ENCODE results near the gene SEMA3B.

SEMA3B gene

GRCh38 chr3:50319181-50319893, 50.4 kb downstream of the SEMA3B start:
- DNase-seq, result no peak

DNA sequence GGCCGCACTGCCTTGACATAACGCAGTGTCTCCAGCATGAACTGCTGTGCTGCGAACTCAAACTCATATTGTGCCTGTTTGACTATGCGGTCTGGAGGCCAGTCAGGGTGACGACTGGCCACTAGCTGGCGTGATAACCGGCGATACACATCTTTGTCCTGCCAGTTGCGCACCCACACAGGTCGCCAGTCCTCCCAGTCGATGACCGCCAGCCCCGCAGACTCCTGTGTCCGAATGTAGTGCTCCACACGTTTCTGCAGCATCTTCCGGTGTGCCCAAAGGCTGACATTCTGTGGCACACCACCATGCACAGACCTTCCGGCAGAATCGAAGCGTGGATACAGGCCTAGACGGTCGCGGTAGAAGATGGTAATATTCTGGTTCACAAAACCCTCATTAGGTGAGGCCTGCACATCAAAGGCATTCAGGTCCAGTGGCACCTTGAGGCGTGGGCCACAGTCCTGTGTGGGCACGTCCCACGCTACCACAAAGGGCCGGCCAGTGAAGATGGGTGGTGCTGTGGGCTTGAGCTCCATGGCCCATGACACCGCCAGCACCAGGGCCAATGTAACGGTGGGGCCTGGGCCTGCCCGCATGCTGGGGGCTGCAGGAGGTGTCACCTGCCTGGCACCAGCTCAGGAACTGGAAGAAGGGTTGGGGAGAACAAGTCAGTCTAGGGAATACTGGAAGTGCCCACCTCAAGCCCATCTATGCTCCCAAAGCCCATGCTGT, 51.1 kb downstream of the SEMA3B start:
- DNase-seq, result no peak

- DNase-seq, result peak; percentile 59
Measured at GRCh38 chr3:50320853-50321335, 51.9 kb downstream of the SEMA3B start.

GRCh38 chr3:50321336-50322114, 52.6 kb downstream of the SEMA3B start:
- DNase-seq, result peak; percentile 84

GRCh38 chr3:50322115-50322385, 53.1 kb downstream of the SEMA3B start:
- no peak for DNase-seq

DNA sequence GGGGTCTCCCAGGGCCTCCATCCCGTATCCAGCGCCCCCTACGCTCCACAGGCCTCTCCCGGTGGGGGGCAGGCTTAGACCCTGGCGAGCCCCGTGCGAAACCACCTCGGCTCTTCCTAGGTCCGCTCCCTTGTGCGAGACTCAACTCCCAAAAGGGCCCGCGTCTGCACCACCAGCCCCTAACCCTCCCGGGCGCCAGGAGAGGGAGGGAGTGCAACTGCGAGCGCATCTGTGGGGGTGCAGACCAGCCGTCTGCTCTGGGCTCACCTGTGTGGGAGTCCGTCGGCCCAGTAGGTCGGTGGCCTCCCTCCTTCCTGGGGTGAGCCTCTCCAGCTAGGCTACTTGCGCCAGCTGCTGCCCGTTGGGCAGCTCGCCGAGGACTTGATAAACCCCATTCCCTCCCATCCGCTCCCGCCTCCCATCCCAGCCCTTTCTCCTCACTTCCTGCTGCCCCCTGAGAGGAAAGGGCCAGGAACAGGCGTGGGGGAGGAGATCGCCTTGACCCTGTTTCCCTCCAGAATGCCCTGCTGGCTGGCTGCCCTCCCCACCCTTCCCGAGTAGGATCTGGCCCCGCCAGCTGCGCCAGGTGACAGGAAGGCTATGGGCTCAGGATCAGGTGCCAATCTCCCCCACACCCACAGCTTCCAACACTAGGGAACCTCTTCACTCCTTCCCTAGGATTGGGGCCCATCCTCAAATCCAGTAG, 53.6 kb downstream of the SEMA3B start, which contains the start of gene HYAL2:
HYAL2 (minus strand) TSS at position 360 of the 706 bp plus-strand sequence. CDS start 2,256 bp downstream, outside the sequence.
- no peak for DNase-seq

GRCh38 chr3:50323092-50323600, 54.2 kb downstream of the SEMA3B start:
- no peak for DNase-seq

DNA sequence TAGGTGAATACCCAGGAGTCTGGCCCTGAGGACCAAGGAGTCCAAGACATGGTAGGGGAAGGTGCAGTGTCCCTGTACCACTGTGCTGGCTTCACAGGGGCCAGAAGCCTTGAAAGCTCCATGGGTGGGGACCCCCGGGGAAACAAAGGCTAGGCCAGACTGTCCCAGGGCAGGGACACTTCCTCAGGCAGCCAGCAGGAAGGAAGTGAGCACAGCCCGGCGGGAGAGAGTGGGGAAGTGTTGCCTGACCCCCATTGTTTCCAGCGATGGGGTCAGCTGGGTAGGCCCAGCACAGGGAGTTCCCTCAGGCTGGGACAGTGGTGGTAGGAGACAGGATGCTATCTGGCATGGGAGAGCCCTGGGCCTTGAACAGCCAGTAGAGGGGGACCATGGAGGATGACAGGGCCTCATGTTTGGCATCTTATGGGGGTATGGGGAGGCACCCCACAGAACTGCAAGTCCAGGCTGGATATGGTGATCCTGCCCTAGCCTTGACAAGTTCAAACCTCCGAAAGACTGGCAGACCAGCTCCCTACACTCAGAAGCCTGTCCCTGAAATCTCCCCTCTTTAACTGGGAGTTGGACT, 54.8 kb downstream of the SEMA3B start:
- DNase-seq, result no peak

- DNase-seq, result peak; percentile 63
Measured at GRCh38 chr3:50324351-50325112, 55.6 kb downstream of the SEMA3B start.

GRCh38 chr3:50325113-50325480, 56.1 kb downstream of the SEMA3B start:
- DNase-seq, result no peak

GRCh38 chr3:50325497-50326181, 56.7 kb downstream of the SEMA3B start:
- no peak for DNase-seq

DNA sequence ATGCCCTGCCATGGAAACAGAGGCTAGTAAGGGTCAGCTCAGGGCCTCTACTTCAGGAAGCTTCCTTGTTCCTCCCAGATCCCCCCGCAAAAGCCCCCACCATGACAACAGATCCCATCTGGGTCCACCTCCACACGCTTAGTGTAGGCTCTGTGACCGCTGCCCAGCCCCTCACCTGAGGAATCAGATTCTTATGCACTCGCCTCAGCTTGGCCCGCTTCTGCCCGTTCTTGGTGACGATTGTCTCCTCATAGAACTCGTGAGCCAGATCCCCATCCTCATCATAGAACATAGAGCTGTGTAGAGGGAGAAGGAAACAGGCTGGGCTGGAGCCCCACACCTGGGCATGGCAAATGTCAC, 57.2 kb downstream of the SEMA3B start:
- DNase-seq, result no peak

DNA sequence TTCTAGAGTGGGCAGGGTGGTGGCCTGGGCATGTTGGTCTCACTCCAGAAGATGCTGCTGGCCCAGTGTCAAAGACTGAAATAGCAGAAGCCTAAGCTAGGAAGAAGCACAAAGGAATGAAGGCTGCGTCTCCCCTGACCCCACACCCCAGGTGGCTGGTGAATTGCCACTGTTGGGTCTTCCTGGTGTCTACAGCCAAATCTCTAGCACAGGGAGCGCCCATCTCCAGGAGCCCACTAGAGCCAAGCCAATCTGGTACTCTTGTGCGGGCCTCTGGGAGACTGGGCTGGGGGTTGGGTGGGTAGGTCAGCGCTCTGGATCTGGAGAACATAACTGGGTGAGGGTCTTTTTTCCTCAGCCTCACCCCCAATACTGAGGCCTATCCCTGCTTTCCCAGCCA, 58.2 kb downstream of the SEMA3B start:
- DNase-seq, result no peak

Data from CD4-positive, alpha-beta T cell treated with Interleukin-15 for 1 hour (primary cell).